Measurements from ENCODE around the gene APH1B.

- no peak for TF ChIP-seq POLR2A (IDR thresholded peaks at IDR 0.05)
- TF ChIP-seq, protein P1, sequence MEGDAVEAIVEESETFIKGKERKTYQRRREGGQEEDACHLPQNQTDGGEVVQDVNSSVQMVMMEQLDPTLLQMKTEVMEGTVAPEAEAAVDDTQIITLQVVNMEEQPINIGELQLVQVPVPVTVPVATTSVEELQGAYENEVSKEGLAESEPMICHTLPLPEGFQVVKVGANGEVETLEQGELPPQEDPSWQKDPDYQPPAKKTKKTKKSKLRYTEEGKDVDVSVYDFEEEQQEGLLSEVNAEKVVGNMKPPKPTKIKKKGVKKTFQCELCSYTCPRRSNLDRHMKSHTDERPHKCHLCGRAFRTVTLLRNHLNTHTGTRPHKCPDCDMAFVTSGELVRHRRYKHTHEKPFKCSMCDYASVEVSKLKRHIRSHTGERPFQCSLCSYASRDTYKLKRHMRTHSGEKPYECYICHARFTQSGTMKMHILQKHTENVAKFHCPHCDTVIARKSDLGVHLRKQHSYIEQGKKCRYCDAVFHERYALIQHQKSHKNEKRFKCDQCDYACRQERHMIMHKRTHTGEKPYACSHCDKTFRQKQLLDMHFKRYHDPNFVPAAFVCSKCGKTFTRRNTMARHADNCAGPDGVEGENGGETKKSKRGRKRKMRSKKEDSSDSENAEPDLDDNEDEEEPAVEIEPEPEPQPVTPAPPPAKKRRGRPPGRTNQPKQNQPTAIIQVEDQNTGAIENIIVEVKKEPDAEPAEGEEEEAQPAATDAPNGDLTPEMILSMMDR (IDR thresholded peaks at IDR 0.05): no peak
Measured at GRCh38 chr15:63240109-63240508, 37.3 kb upstream of the APH1B start.

Data from prostate gland (tissue), 2 donors.